T1000 (cell line): Measurements from ENCODE around the gene NMNAT3.

Experiments
- DNase-seq: peaks from one replicate; lab custom pipeline; 2025; ENCODE audit warnings: mixed read lengths; lab: John Stamatoyannopoulos, UW

NMNAT3 gene

DNA sequence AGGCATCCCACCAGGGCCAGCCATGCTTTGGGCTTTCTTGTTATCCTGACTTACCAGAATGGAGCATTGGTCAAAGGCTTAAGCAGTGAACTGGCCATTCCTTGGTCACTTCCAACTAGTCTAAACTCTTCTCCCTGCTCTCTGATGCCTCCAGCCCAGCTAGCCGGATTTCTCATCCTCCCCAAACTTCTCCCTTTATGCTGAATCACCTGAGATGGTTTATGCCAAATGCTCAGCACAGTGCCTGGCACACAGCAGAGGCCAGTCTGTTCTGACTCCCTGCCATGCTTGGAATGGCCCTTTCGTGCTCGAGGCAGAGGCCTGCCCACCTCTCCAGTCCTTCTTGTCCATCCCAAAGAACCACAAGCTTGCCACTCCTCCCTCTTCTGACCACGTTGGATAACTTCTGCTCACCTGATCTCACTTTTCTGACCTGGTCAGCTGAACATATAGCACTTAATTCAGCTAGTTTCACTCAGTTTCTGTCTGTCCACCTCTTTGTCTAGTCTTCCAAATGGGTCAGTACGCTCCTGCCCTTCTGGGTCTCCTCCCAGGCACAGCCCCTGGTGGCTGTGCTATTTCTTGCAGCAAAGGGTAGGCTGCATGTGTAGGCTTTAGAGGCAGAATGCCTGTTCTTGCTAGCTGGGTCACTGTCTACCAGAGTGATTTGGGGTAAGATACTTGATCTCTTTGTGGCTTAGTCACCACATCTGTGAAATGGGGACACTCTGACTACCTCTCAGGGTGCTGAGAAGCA is 136.1 kb downstream of the NMNAT3 start:
- no peak for DNase-seq

DNA sequence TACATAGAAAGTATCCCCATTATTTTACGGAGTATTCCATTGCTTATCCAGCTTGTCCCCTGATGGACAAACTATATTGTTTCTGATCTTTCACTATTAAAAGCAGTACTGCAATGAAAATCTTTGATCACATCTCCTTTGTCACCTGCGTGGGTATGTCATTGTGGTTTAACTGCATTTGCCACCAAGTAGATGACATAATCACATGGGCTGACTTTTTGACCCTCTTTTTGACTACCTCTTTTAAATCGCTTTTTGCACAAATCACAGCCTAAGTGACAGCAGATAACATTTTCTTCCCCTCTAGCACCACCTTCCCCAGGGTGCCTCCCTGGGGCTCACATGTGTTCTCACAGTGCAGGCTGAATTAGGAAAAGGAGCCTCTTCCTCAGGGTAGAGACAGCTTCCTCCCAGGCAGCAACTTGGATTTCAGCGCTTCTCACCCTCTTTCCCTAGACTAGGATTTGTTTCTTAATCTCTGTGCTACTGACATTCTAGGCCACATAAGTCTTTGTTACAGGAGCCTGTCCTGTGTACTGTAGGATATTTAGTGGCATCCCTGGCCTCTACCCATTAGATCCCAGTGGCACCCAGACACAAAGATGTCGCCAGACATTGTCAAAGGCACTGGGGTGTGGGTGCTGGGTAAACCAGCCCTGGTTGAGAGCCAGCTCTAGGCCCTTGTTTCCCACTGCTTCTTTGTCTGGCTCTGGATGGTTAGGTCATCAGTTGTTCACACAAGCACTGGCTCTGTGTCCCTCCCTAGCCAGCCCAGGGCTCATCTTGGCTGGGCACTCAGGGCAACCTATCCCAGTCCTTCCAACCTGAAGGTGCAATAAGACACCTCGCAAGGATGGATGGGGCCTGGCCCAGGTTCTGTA is 136.9 kb downstream of the NMNAT3 start:
- no peak for DNase-seq

DNA sequence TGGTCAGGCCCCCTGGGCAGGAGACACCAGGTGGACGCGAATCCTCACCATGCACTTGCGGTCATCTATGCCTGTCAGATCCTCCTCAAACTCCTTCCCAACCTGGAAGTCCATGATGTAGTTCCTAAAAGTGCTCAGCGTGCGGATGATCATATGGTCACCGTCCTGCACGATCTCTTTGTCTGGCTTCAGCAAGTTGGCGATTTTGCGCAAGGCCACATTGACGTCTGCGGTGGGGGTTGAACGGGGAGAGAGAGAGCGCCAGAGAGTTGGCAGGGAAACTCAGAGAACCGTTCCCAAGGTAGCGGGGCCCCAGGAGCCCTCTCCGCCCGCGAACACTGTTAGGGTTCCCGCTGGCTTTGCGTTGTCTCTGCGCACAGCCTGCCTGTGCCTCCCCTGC is 139.0 kb downstream of the NMNAT3 start:
- DNase-seq: no peak

DNA sequence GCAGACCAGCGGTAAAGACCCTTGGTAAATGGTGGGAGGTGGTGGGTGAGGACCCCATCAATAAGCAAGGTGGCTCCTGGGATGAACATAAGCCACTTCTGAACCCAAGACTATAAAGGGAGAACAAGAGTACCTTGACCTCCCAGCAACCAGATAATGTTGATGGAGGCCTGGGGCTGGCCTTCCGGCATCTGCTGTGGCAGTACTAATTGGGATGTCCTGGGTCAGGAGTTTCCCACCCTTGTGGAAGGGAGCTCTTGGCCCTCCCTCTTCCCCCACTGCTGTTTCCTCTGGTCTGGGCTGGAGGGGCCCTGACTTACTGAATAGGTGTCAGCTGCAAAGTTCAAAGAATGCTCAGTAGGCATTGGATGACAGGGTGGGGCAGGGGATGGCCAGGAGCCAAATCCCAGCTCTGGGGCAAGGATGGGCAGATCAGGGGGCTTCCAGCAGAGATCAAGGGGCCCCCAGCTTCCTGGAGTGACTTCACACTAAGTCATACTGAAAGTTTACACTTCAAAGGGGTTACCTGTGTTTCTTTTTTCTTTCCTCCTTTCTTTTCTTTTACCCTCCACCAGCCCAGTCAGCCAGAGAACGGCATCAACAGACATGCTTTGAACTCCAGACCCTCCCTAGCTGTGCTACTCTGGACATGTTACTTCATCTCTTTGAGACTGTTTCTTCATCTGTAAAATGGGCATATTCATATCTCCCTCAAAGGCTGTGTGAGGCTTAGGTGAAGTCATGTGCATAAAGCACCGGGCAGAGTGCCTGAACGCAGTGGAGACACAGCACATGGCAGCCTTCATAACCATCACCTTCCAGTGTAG is 139.8 kb downstream of the NMNAT3 start:
- no peak for DNase-seq

DNA sequence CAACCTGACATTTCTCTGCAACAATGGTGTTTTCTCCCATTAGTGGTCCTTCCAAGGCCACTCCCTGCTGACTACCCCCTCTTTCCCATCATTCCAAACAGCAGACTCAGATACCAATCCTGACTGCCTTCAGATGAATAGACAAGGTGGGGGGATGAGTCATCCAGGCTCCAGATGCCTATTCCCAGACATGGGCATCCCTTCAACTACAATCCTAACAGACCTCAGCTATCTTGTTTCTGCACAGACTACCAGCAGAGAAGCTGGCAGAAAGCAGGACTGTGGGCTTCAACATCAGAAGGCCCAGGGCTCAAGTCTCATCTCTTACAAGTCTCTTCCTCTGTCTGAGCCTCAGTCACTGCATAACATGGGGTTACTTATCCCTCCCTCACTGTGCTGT is 140.4 kb downstream of the NMNAT3 start:
- DNase-seq: peak; percentile 12

DNA sequence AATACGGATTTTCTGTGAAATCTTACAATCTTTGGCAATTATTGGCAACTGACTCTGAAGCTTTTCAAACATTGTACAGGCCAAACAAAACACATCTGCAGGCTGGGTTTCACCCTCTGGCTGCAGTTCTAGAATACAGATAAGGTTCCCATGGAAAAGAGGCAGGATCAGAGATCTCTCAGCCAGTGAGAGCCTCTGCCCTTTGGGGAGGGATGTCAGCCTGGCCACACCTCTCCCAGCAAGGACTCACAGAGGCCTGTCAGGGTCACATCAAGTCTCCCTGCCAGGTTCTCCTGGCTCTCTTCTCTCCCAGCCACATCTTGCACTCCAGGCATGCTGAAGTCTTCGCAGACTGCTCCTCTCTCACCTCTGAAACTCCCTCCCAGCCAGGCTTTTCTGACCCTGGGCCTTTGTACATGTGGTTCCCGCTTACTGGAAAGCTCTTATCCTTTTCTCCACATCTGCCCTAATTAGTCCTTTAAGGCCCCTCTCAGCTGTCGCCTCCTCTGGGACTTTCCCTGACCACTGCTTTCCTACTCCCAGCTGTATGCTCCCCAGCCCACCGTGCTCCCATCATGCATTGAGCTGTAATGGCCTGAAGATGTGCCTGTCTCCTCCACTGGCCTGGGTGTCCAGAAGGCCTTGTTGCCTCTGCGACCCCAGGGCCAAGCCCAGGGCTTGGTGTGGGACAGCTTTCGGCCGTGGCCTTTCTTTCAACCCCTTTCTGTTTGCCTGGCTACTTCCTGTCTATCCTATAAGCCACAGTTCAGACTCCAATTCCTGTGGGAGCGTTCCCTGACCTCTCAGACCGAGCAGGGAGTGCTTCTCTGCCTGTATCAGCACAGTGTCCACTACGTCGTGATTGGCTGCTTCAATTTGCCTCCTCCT is 142.5 kb downstream of the NMNAT3 start:
- DNase-seq: no peak

DNA sequence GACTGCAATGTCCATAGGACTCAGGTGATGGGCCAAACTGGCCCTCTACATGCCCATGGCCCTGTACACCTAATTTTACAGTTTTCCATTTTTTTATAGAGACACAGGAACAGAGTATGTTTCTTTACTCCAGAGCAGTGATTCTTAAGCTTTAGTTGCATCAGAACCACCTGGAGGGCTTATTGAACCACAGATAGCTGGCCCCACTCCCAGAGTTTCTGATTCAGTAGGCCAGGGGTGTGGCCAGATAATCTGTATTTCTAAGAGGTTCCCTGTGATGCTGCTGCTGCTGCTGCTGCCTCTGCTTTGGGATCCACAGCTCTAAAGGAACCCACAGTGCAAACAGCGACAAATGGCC is 143.3 kb downstream of the NMNAT3 start:
- peak; percentile 66 for DNase-seq

DNA sequence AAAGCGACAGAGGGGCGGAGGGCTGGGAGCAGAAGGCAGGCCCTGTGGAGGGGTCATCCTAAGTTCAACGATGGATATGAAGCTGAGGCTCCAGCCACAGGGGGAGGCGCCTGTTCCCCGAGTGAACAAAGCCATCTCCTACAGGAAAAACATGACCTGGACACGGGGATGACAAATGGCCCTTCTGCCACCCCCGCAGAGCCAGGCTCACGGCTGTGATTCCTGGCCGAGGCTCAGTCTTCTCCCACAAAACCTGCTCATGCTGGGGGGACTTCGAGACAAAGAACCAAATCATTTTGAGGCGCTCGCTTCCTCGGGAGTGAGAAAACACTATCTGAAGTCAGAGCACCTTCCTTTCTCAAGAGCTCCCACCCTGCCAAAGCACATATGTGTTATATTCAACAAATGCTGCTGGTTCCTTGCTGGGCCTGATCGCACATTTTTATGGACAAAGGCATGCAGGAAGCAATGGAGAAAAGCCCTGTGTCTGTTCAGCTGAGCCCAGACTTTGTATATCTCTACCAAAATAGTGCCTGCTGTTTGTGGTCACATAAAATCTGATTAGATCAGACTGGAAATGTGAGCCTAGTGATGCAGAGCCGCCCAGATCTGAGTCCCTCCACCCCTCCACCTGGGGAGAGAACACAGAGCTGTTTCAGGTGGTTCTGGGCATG is 143.9 kb downstream of the NMNAT3 start:
- no peak for DNase-seq

DNA sequence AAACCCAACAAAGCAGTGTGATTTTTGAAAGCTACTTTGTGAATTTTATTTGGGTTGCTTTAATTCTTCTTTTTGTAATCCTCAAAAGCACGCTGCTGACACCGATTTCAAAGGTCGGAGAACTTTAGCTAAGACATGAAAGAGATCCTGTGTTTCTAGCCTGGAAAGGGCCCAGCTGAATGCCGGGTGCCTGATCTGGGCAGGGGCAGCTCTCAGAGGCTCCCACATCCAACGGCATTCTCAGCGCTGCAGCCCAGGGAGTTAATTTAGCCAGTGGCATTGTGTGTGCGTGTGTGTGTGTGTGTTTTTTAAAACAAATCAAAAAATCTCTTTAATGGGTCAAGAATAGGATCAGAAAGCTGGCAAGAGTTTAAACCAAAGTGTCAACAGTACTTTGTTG is 144.8 kb downstream of the NMNAT3 start:
- DNase-seq: no peak

DNA sequence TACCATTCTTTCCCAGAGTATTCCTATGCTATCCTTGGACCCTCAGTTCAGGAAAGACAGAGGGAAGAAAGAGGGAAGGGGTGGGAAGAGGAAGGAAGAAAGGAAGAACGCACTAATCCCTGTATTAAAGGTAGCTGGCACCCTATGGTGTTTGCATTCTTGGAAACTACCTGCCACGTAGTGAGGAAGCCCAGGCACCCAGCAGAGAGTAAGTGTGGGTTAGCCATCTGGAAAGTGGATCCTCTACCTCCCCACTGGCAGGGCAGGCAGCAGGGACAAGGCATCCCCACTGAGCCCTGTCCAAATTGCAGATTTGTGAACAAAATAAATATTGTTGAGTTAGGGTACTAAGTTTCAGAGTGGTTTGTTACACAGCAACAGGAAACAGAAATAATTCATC is 147.1 kb downstream of the NMNAT3 start:
- no peak for DNase-seq

DNA sequence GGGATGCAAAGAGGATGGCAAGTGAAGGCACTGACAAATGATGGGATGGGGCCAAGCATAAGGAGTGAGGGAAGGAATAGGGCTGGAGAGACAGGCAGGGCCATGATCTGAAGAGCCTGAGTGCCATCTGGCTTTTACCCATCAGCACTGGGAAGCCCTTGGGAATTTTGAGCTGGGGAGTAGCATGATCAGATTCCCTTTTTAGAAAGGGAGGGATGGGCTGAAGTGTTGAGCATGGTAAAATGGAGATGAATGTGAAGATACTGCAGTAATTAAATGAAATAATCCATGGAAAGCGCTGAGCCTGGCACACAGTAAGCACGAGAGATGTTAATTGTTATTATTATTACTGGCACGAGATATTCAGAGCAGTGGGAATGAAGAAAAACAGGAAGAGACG is 148.1 kb downstream of the NMNAT3 start:
- no peak for DNase-seq

DNA sequence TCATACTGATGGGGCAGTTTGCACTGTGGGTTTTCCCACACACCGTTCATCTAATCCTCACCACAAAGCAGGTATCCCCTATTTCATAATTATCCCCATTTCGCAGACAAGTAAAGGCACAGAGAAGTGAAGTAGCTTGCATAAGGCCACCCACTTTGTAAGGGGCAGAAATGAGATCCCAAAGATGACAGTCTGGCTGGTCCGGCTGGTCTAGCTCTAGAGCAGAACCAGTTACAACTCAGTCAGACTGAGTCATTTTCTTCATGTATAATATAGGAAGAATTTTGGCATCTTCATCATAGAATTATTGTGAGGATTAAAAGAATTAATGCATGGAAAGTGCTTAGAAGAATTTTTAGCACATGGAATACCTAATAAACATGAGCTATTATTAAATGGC is 148.8 kb downstream of the NMNAT3 start:
- DNase-seq: no peak

DNA sequence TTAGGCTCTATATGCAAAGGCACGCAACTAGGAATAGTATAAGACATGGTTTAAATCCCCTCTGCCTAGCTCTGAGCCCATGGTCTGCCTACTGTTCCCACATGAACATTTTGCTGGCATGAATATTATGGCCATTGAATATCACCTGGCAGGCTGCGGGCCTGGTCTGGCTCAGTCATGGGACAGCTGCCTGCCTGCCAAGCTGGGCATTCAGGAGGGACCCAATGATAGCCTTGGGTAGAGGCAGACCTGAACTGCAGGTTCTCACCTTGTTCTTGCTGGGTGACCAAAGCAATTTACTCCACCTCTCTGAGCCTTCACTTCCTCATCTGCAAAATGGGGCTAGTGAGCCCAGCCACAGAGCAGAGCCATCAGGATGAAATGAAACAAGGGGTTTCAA is 149.5 kb downstream of the NMNAT3 start:
- no peak for DNase-seq

DNA sequence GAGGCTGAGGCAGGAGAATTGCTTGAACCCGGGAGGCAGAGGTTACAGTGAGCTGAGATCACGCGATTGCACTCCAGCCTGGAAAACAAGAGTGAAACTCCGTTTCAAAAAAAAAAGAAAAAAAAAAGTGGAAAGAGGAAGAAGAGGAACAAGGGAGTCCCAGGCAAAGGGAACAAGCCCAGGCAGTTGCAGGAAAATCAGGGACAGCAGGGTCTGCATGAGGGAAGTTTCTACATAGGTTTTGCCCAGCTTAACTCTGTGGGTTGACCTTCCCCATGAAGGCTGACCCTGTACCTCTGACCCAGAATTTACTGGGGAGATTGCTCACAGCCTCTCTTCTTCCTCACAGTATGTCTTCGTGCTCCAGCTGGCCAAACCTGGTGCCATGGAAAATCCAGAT is 150.5 kb downstream of the NMNAT3 start:
- DNase-seq: no peak

DNA sequence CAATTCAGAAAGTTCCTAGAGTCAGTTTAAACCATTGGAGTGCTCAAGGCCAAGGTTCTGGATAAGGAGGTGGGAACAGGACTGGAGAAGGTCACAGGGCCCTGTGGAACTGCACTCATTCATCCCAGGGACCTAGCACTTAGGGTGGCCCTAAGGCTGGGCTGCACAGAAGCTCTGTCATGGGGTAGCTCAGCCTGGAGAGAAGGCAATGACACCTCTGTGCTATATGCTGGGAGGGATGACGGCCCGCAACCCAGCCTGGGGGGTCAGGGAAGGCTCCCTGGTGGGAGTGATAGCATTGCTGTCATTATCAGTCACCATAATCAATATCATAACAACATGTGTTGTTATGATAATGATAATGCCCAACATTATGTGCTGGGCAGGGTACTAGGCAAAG is 151.6 kb downstream of the NMNAT3 start:
- no peak for DNase-seq

DNA sequence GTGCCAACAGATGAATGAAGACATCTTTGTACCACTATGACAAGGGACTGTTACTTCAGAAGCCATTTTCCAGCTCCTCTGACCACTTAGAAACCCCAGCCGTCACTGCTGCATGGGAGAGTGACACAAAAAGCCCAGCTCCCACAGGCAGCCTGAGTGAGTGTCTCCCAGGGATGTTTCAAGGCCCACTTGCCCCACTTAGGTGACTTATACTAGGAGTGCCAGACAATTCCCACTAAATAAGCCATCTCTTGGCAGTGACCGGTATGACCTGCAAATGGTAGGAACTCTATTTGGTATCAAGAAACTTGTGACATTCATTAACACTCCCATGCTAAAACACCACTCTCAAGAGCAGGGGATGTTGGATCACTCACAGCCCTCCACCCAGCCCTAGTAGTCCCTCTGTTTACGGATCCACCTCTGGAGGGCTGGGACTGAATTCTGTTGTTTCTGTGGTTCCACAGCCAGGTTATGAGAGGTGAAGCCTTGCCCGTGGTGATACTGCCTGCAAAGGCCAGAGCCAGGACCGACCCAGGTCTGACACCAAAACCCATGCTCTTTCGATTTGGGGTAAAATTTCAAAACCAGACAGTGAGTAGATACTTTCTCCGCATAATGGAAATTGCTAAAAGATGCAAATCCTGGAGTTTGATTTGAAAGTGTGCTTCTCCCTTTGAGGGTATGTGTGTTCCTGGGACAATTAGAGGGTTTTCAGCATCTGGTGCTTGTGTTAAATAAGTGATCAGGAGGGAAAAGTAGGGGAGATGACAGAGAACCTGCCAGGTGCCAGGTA is 152.7 kb downstream of the NMNAT3 start:
- DNase-seq: no peak

DNA sequence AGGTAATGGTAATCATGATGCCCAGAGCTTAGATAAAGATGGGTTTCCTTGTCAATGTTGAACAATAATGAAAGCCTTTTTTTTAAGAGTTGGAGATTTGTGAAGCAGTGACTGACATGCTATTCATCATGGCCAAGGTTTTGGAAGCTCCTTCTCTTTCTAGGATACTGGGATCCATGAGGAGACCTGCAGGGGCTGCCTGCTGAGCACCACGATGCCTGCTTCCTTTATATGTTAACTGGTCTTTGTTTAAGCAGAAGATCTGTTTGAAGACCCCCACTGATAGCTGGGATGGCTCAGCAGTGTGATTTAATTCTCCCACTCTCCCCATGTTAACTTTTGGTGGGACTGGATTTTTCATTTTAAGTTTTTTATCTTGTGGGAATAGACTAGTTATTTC is 154.1 kb downstream of the NMNAT3 start:
- no peak for DNase-seq

DNA sequence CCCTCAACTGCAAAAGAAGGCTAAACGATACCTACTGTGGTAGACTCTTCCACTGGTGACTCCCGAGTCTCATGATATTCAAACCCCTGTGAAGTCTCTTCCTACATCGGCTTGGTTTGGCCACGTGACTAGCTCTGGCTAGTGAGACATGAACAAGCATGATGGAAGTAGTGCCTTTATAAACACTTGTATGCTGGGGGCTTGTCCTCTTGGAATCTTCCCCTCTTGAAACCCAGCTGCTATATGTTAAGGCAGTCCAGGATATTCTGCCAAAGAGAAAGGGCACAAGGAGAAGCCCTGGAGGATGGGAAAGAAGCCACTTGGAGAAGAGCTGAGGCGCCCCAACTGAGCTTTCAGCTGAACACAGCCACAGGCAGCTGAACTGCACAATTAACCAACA is 154.6 kb downstream of the NMNAT3 start:
- DNase-seq: no peak

DNA sequence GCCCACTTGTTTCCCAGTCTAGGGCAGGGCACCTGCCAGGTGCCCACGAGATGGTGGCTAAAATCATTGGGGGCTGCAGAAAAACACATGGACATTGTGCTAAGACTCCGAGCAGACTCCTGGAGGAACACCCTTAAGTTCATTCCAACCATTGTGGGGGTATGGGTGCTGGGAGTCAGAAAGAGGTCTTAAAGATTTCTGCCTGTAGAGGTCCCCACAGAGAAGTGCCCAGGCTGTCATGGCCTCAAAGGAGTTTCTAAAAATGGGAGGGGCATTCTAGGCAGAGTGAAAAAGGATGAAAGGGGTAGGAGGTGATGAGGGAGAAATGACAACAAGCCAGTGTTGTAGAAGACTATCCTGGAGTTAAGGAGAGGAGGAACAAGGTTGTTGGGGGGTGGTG is 155.4 kb downstream of the NMNAT3 start:
- no peak for DNase-seq

DNA sequence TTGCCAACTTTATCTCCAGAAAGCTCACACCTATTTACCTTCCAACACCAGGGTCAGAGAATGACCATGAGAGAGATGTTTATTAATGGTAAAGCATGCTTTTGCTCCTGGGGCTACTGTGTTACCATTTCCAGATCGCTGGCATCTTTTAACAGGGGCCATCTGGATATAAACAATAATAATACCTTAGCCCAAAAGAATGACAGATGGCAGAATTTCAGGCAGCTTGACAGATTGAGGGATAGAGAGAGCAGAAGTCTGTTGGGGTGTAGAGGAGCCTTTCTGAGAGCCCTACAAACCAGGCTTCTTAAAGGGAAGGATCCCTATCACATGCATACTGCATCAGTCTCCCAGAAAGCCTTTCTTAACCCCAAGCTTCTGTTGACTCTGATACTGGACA is 156.0 kb downstream of the NMNAT3 start:
- no peak for DNase-seq
